Stimulated activated naive CD8-positive, alpha-beta T cell treated with anti-CD3 and anti-CD28 coated beads, Interleukin-15, amount 100 ng/mL, for 72 hours (primary cell): Measurements from ENCODE around the gene NTN3.
A peak's percentile ranks its signal among the peaks of the same experiment; 100 is the strongest.

Experiments used
- ATAC-seq: fragments of 150-1000 bp; cut with Tn5 transposase; 2 replicates; pipeline ENCODE4 v1.10.0; 2021; ENCODE audit warnings: mild to moderate bottlenecking, moderate library complexity
- DNase-seq, 2 donors: peaks; one replicate each; pipeline ENCODE4 v3.0.0; 2021 to 2022
- H3K27ac Mint-ChIP-seq, 2 donors: one replicate each; pipeline ENCODE4 v1.8.0; 2022; ENCODE audit warnings: mild to moderate bottlenecking in 2 of 2, mixed read lengths in 2 of 2, moderate library complexity in 2 of 2
- H3K27me3 Mint-ChIP-seq: one replicate; pipeline ENCODE4 v1.8.0; 2022; ENCODE audit warnings: mixed read lengths
- H3K4me1 Mint-ChIP-seq: one replicate; pipeline ENCODE4 v1.8.0; 2022; ENCODE audit warnings: mild to moderate bottlenecking, mixed read lengths
- H3K4me3 Mint-ChIP-seq, 2 donors: one replicate each; pipeline ENCODE4 v1.8.0; 2022; ENCODE audit warnings: mild to moderate bottlenecking in 2 of 2, mixed read lengths in 2 of 2, moderate library complexity in 1 of 2
- H3K9me3 Mint-ChIP-seq, 2 donors: one replicate each; pipeline ENCODE4 v1.8.0; 2022; ENCODE audit warnings: mixed read lengths in 2 of 2

Gene NTN3

GRCh38 chr16:2471016-2471652 lies at the start of gene NTN3:
NTN3 (plus strand) TSS chr16:2471297; CDS start chr16:2471702, 405 bp downstream.
- Mint-ChIP-seq H3K27me3 (peaks cover 61% of the 10 kb centered on the region), H3K9me3 (no peaks in the 10 kb centered on the region), H3K27ac (no peak within 1 kb of the TSS), H3K4me3 (peak within 1 kb of the TSS in 1 of 2 donors; percentile 63), H3K4me1 (peaks cover 57% of the 10 kb centered on the region)
- ATAC-seq (no peak), DNase-seq (no peak)

DNA sequence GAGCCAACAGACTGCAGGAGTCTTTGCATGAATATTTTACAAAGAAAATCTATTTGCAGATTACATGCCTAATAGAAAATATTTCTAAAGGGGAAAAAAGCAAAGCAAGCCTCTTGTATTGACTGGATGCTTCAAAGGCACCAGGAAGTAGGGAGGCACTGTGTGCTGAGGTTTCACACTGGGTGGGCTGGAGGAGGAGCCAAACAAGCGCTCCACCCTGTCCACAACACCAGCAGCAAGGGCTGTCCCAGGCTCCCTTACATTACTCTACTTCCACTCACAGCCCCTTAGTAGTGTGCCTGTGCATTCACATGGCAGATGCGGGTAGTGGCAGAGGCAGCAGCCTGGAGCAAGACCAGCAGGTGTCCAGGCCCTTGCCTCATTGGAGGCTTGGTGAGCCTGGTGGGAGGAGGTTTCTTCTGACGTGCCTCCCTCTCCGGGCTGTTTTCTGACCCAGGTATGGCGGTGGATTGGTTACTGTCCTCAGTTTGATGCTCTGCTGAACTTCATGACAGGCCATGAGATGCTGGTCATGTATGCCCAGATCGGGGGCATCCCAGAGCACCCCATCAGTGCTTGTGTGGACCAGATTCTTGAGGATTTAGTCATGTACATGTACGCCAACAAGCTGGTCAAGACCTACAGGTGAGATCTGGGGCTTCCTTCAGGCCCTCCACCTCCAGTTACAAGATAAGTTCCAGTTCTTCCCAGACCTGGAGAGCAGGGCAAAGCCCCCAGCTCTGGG lies 48.8 kb upstream of the NTN3 start:
- H3K4me1 Mint-ChIP-seq = peaks cover 8% of the 10 kb centered on the region
- ATAC-seq = no peak
- no peak for DNase-seq
- no peak overlapping the region for H3K27ac Mint-ChIP-seq
- H3K27me3 Mint-ChIP-seq = peaks cover 2% of the 10 kb centered on the region
- H3K4me3 Mint-ChIP-seq = no peak overlapping the region
- H3K9me3 Mint-ChIP-seq = no peaks in the 10 kb centered on the region

DNA sequence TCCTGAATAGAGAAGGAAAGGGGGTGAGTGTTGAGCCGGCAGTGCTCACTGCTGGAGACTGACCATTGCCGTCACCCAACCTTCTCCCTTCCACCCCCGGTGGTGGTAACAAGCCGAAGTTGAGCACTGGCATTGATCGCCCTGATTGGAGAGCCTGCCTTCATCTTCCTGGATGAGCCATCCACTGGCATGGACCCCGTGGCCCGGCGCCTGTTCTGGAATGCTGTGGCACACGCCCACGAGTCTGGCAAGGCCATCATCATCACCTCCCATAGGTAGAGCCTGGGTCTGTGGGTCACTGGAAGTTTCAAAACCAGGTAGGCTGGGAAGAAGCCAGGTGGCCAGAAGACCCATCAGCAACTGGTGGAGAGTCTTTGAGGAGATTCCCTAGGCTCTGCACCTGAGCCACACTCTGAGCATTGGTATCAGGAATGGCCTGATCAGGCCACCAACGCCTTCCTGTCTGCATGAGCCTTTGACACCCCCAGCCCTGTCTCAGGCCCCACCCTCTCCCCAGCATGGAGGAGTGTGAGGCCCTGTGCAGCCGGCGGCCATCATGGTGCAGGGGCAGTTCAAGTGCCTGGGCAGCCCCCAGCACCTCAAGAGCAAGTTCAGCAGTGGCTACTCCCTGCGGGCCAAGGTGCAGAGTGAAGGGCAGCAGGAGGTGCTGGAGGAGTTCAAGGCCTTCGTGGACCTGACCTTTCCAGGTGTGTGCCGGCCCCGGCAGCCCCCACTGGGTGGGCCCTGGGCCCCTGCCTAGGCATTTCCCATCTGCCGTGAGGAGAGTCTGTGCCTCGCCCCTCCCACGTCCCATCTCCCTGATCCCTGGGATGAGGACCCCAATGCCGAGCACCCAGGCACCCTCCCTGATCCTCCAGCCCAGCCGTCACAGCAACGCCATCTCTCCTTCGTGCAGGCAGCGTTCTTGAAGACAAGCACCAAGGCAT lies 46.8 kb upstream of the NTN3 start:
- DNase-seq = no peak
- ATAC-seq = no peak
- no peak overlapping the region for H3K27ac Mint-ChIP-seq
- H3K4me3 Mint-ChIP-seq = no peak overlapping the region
- H3K27me3 Mint-ChIP-seq = peaks cover 7% of the 10 kb centered on the region
- H3K9me3 Mint-ChIP-seq = no peaks in the 10 kb centered on the region
- peaks cover 22% of the 10 kb centered on the region for H3K4me1 Mint-ChIP-seq

DNA sequence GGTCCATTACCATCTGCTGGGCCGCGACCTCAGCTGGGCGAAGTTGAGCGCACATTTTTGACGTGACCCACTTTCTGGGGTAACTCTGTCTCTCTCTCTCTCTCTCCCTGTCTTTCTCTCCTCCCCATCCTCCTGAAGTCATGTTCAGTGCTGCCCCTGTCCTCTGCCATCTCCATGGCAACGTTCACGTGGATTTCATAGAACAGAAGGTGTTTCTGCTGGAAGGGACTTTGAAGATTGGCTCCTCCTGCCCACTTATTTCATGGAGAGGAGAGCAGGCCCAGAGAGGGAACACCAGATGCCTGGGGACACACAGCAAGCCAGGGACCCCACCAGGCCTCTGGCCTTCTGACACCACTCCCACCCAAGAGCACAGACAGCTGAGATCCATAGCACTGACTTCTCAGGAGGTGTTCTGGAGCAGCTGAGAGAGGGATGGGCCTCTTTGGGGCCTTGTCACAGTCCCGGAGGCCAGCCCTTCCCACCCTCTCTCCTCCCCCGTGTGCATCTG lies 46.0 kb upstream of the NTN3 start:
- H3K27ac Mint-ChIP-seq = no peak overlapping the region
- ATAC-seq (no peak), DNase-seq (no peak)
- no peaks in the 10 kb centered on the region for H3K9me3 Mint-ChIP-seq
- no peak overlapping the region for H3K4me3 Mint-ChIP-seq
- H3K4me1 Mint-ChIP-seq = peaks cover 26% of the 10 kb centered on the region
- H3K27me3 Mint-ChIP-seq = peaks cover 7% of the 10 kb centered on the region

- no peaks in the 10 kb centered on the region for H3K9me3 Mint-ChIP-seq
- no peak overlapping the region for H3K4me3 Mint-ChIP-seq
- ATAC-seq (no peak), DNase-seq (no peak)
- H3K27ac Mint-ChIP-seq = no peak overlapping the region
- peaks cover 7% of the 10 kb centered on the region for H3K27me3 Mint-ChIP-seq
- peaks cover 35% of the 10 kb centered on the region for H3K4me1 Mint-ChIP-seq
Measured at GRCh38 chr16:2425825-2426430, 45.2 kb upstream of the NTN3 start.

DNA sequence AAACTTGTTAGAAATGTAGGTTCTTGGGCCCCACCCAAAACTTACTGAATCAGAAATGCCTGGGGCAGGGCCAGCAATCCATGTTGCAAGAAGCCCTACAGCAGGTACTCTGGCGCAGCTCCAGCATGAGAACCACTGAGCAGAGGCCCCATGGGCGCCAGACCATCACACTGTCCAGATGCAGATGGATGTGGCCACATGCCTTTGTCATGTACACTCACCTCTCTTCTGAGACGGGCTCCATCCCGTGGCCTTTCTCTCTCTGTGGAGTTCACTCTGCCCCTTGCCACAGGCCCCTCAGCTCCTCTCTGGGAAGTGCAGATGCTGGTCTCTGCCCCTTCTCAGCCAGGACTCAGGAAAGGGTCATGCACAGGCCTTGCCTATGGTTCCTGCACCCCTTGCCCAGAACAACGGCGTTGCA lies 44.1 kb upstream of the NTN3 start:
- peak overlapping the region in 1 of 2 donors; percentile 97 for H3K4me3 Mint-ChIP-seq
- H3K9me3 Mint-ChIP-seq = no peaks in the 10 kb centered on the region
- H3K27ac Mint-ChIP-seq = no peak overlapping the region
- no peak for ATAC-seq
- H3K4me1 Mint-ChIP-seq = peaks cover 37% of the 10 kb centered on the region
- H3K27me3 Mint-ChIP-seq = peaks cover 7% of the 10 kb centered on the region
- DNase-seq = no peak

DNA sequence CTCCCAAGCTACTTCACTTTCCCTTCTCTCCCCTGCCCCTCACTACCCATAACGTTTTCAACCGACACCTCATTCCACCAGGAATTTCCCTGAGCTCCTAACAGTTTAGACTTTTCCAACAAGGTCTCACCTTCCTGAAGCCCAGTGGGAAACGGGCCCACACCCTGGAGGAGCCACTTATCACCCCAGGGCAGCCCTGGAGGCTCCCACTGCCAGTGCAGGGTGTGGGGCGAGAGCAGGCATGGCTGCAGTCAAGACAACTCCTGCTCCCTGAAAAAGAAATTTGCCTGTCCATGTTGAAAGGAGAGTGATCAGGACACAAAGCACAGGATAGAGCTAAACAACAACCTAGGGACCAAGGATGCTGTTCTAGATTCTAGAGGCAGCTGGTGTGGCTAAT lies 43.6 kb upstream of the NTN3 start:
- H3K27me3 Mint-ChIP-seq = peaks cover 7% of the 10 kb centered on the region
- H3K4me3 Mint-ChIP-seq = peak overlapping the region; percentile 56 to 97
- no peak for ATAC-seq
- H3K4me1 Mint-ChIP-seq = peaks cover 37% of the 10 kb centered on the region
- DNase-seq = no peak
- no peak overlapping the region for H3K27ac Mint-ChIP-seq
- H3K9me3 Mint-ChIP-seq = no peaks in the 10 kb centered on the region

DNA sequence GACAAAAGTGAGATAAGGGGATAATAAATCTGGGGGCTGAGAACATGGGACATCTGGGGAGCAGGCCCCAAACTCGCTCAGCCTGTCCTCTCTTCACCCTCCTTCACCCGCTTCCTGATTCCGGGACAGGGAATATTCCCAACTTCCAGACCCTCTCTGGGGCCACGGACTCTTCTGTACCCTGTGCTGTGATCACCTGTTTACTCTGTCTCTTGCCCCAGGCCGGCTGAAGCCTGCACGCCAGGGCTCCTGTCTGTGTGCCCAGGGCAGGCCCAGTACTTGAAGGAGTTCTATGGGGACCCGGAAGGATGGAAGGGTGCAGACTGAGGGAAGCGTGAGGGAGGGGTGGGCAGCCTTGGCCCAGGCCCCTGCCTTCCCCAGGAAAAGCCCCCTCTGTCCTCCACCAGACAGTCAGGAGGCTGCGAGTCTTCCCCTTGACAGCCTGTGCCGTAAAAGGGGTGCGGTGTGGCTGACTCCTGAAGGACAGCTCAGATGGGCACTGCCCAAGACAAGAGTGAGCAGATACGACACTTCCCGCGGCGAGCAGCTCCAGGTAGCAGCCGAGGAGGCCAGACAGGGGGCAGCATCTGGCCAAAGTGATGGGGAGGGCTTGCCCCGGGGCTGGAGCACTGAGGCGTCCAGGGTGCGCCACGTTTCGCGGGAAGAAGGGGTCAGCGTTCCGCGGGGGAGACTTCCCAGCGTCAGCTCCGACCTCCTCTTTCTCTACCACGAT lies 42.9 kb upstream of the NTN3 start:
- peak overlapping the region; percentile 59 to 94 for H3K27ac Mint-ChIP-seq
- ATAC-seq (peak; percentile 8), DNase-seq (peak in 1 of 2 donors; percentile 30)
- peak overlapping the region; percentile 79 to 97 for H3K4me3 Mint-ChIP-seq
- H3K4me1 Mint-ChIP-seq = peaks cover 33% of the 10 kb centered on the region
- H3K9me3 Mint-ChIP-seq = no peaks in the 10 kb centered on the region
- peaks cover 7% of the 10 kb centered on the region for H3K27me3 Mint-ChIP-seq

- Mint-ChIP-seq H3K27ac (peak overlapping the region; percentile 59 to 94), H3K4me1 (peaks cover 32% of the 10 kb centered on the region), H3K4me3 (peak overlapping the region; percentile 79 to 97), H3K27me3 (peaks cover 7% of the 10 kb centered on the region), H3K9me3 (no peaks in the 10 kb centered on the region)
- peak; percentile 60 for ATAC-seq
- DNase-seq = no peak
Measured at GRCh38 chr16:2428784-2429033, 42.4 kb upstream of the NTN3 start.

GRCh38 chr16:2429034-2429770 lies 41.9 kb upstream of the NTN3 start, which contains the start of gene CCNF:
CCNF (plus strand) TSS chr16:2429447; CDS start chr16:2429482, 35 bp downstream.
- Mint-ChIP-seq H3K9me3 (no peaks in the 10 kb centered on the region), H3K27me3 (peaks cover 7% of the 10 kb centered on the region), H3K4me3 (peak within 1 kb of the TSS; percentile 97 to 98), H3K4me1 (peaks cover 32% of the 10 kb centered on the region), H3K27ac (peak within 1 kb of the TSS; percentile 79 to 94)
- peak; percentile 96 for ATAC-seq
- DNase-seq = peak; percentile 92 to 94

DNA sequence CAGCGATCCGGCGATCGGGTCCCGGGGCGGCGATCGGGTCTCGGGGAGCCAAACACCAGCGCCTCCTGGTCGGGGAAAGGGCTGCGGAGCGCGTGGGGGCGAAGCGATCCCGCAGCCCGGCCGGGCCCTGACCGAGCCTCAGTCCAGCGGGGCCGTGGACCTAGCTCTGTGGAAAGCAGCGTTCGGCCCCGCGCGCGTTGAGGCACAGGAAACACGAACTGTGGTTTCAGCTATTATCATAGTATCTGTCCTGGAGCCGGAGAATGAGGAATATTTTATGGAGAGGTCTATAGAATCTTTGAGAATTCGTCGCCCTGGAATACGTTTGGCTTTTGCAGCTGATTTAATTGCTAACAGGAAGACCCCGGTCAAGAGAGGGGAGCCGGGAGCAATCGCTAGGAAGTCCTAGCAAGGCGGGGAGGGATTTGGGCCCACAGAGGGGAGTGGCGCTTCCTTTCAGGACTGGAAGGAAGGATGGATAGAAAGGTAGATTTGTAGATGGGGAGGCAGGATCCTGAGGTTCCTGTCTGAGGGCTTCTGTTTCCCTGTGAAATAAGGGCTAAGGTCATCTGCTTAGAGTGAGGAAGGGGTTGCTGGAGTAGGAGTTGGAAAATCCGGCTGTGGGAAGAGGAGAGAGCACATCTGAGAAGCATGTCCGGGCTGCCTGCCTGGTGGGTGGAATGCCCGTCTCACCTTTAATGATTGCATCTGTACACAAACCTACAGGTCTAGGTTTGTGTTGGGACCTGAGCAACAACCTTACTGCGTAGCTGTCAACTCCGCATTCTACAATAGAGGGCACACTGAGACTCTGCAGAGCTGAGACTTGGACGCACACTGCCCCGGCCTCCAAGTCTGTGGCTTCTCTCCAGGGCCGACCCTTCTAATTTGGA lies 41.1 kb upstream of the NTN3 start:
- peaks cover 32% of the 10 kb centered on the region for H3K4me1 Mint-ChIP-seq
- peak overlapping the region; percentile 97 to 98 for H3K4me3 Mint-ChIP-seq
- H3K27ac Mint-ChIP-seq = peak overlapping the region; percentile 79
- peaks cover 7% of the 10 kb centered on the region for H3K27me3 Mint-ChIP-seq
- ATAC-seq (no peak), DNase-seq (no peak)
- H3K9me3 Mint-ChIP-seq = no peaks in the 10 kb centered on the region

DNA sequence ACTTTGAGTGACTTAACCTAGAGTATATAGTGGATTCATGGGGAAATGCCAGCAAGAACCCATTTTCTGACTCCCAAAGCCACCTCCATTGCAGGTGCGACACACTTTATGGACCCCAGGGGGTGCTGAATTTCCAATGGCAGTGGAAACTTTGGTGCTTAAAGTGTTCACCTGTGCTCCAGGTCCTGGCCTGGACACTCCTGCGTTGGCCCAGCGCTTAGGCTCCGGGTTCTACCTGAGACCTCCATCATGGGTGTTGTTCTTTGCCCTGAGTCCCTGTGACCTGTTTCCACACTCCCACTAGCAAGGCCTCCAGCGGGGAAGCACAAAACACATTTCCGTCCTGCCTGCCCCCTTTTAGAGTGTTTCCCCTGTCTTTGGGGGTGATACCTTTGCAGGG lies 38.8 kb upstream of the NTN3 start:
- peaks cover 29% of the 10 kb centered on the region for H3K4me1 Mint-ChIP-seq
- H3K27me3 Mint-ChIP-seq = peaks cover 5% of the 10 kb centered on the region
- H3K27ac Mint-ChIP-seq = no peak overlapping the region
- DNase-seq = no peak
- H3K4me3 Mint-ChIP-seq = no peak overlapping the region
- H3K9me3 Mint-ChIP-seq = no peaks in the 10 kb centered on the region
- no peak for ATAC-seq

DNA sequence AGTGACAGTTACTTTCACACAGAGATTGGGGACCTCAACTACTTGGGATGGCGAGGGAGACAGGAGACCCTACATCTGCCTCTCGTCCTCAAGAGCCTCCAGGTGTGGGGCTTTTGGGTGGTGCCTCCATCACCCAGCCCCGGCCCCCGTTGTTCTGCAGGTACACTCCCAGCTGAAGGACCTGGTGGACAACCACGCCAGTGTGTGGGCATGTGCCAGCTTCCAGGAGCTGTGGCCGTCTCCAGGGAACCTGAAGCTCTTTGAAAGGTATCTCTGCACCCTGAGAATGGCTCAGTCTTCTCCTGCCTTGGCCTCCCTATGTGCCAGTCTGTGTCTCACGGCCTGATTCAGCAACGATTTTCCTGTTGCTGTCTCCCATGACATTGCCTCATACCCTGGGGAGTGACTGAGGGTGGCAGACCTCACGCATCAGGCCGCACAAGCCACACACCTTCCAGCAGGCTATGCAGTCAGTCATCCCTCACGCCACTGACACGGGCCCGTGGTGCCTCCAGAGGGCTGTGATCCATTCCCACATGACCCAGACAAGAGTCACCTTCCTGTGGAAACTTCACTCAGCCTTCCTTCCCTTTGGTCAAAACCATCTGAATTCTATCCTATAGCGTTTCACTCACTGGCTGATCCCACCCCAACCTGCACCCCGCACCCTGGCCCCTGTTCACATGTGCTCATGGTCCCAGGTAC lies 38.1 kb upstream of the NTN3 start:
- H3K4me3 Mint-ChIP-seq = no peak overlapping the region
- H3K27me3 Mint-ChIP-seq = no peaks in the 10 kb centered on the region
- DNase-seq = no peak
- H3K9me3 Mint-ChIP-seq = no peaks in the 10 kb centered on the region
- H3K27ac Mint-ChIP-seq = no peak overlapping the region
- H3K4me1 Mint-ChIP-seq = peaks cover 22% of the 10 kb centered on the region
- no peak for ATAC-seq
